K562 (cell line): ENCODE results near the gene NASP. TPM values are rescaled to one million over a fixed set of nuclear protein-coding genes. Genes with fewer than 3 reads are reported as not detected.

Experiments used
- BACH1 ChIP-seq: fragments of 200-800 bp; sonication (Bioruptor generic); IDR thresholded peaks from 2 replicates; pipeline ENCODE4 v1.6.1; 2016; ENCODE audit warnings: missing genetic modification characterization, missing compliant biosample characterization
- BRD9 ChIP-seq: fragments of 450-650 bp; IDR thresholded peaks from 2 replicates; pipeline ENCODE4 v1.6.1; 2018; ENCODE audit warnings: low read depth; ENCODE audit not compliant: partially characterized antibody
- CTCF ChIP-seq, 3 experiments: IDR thresholded peaks in 2 of 3; conservative IDR thresholded peaks in 1 of 3; 2 replicates each; pipeline ENCODE4 v1.5.1; 2011 to 2012; ENCODE audit warnings: low read length in 3 of 3, mild to moderate bottlenecking in 3 of 3, control low read depth in 2 of 3, improper control_type of control experiment in 1 of 3, inconsistent platforms in 1 of 3, low read depth in 1 of 3, mixed read lengths in 1 of 3, moderate library complexity in 1 of 3; ENCODE audit not compliant: insufficient read depth in 2 of 3
- DEAF1 ChIP-seq: fragments of 450-650 bp; formaldehyde crosslinking; IDR thresholded peaks from 2 replicates; pipeline ENCODE4 v1.4.0; 2020; ENCODE audit warnings: mild to moderate bottlenecking, moderate library complexity
- HDAC1 ChIP-seq, 2 experiments: fragments of 450-650 bp; IDR thresholded peaks; 2 replicates each; pipeline ENCODE4 v1.6.1; 2016 to 2017; ENCODE audit warnings: inconsistent platforms in 1 of 2, mild to moderate bottlenecking in 1 of 2, moderate library complexity in 1 of 2
- HNRNPK ChIP-seq: fragments of 200-400 bp; formaldehyde crosslinking; IDR thresholded peaks from one replicate; pipeline ENCODE4 v1.6.1; 2018; ENCODE audit warnings: mild to moderate bottlenecking, low read depth, low read length; ENCODE audit not compliant: poor library complexity, severe bottlenecking
- IRF1 ChIP-seq: sonication (generic); formaldehyde crosslinking; IDR thresholded peaks from 2 replicates; pipeline ENCODE4 v1.8.0; 2022; ENCODE audit warnings: missing genetic modification reagents, mild to moderate bottlenecking, borderline replicate concordance
- LCOR ChIP-seq: sonication (generic); formaldehyde crosslinking; IDR thresholded peaks from 2 replicates; pipeline ENCODE4 v1.8.0; 2022; ENCODE audit warnings: mild to moderate bottlenecking, missing genetic modification reagents
- MYC ChIP-seq, 2 experiments: fragments of 250-450 bp in 1 of 2; sonication (Bioruptor Pico) in 1 of 2; IDR thresholded peaks; 2 replicates each; pipeline versions ENCODE4 v1.5.1 to v1.6.1; 2012 to 2021; ENCODE audit warnings: low read depth in 2 of 2, borderline replicate concordance in 1 of 2, improper control_type of control experiment in 1 of 2, low read length in 1 of 2, mild to moderate bottlenecking in 1 of 2, moderate library complexity in 1 of 2
- RREB1 ChIP-seq: fragments of 250-450 bp; sonication (Bioruptor Pico); IDR thresholded peaks from 2 replicates; pipeline ENCODE4 v1.4.0; 2020
- ZBTB26 ChIP-seq: fragments of 450-650 bp; formaldehyde crosslinking; IDR thresholded peaks from 2 replicates; pipeline ENCODE4 v1.4.0; 2022; ENCODE audit warnings: missing genetic modification characterization
- polyA plus RNA-seq, 8 experiments: library from polyadenylated mRNA; depleted of rRNA in 4 of 8; stranded (reverse) in 5 of 8; unstranded in 3 of 8; fragments of >200 nt; fragmentation: Nextera tagmentation in 2 of 8; fragmentation: Illumina TruSeq in 1 of 8; extraction: Ambion mirVana in 2 of 8; extraction: Trizol in 1 of 8; gene quantifications; 2 replicates each; pipeline versions ENCODE4 v1.2.1 to v1.2.3, GENCODE V29; 2011 to 2014; ENCODE audit warnings: inconsistent platforms in 1 of 8, missing spikeins in 1 of 8
- total RNA-seq, 7 experiments: library from RNA; depleted of rRNA in 6 of 7; stranded (reverse); fragments of >200 nt in 6 of 7; fragmentation: Illumina TruSeq in 2 of 7; extraction: Trizol in 2 of 7; gene quantifications; 2 replicates each; pipeline versions ENCODE4 v1.2.1 to v1.2.3, GENCODE V29; 2011 to 2021; ENCODE audit warnings: low replicate concordance in 1 of 7

NASP gene
- total and polyA plus RNA-seq, 9 of the 15 experiments (the other 6 are each of a cell fraction or from before 2014, with no cell fraction given): 199 to 578 (median 419) TPM

GRCh38 chr1:45584351-45585109, 689 bp downstream of the NASP start (continued):
- TF ChIP-seq BRD9 (no peak), LCOR (peak; percentile 93), RREB1 (CRISPR knock-in tag) (no peak), ZBTB26 (CRISPR knock-in tag) (0 out of 2 replicates have a peak, but pooled peaks have one; percentile 11), CTCF (IDR thresholded peaks at IDR 0.05 in 2 of 3, conservative IDR thresholded peaks at IDR 0.05 in 1 of 3; ENCODE audit: insufficient read depth in 2 of 3, low read depth in 1 of 3, low read length in 3 of 3) (peak; percentile 23 to 26 (median 25); a peak in 2 of 6 replicates), IRF1 (CRISPR knock-in tag) (peak; percentile 40; the same call in 1 of the 2 replicates), BACH1 (tag) (no peak), DEAF1 (CRISPR knock-in tag) (no peak), HNRNPK (no peak), MYC (IDR thresholded peaks at IDR 0.05; ENCODE audit: low read depth, low read length) (peak; percentile 64), MYC (CRISPR knock-in tag; IDR thresholded peaks at IDR 0.05; ENCODE audit: borderline replicate concordance, low read depth) (no peak), HDAC1 (IDR thresholded peaks at IDR 0.05) (peak in 1 of 2 experiments; percentile 91; a peak in 2 of 4 replicates)
